MCF 10A (cell line): Measurements from ENCODE around the gene PIGB. TPM values are rescaled to one million over a fixed set of nuclear protein-coding genes. Genes with fewer than 3 reads are reported as not detected.

Source experiments
- Bru-seq: library from RNA; stranded (reverse); fragments of 400-500 nt; gene quantifications from one replicate; lab custom pipeline; 2021; lab: Mats Ljungman, UMichigan
- BruChase-seq, 2 experiments: library from RNA; stranded (reverse); fragments of 400-500 nt; gene quantifications; one replicate each; lab custom pipeline; 2021; lab: Mats Ljungman, UMichigan
- BruUV-seq: library from RNA; stranded (reverse); fragments of 400-500 nt; replicated peaks from 2 replicates; lab custom pipeline; 2021; lab: Mats Ljungman, UMichigan
- CTCF ChIA-PET: fragments of 300-600 bp; sonication (Branson Sonifier 250); formaldehyde crosslinking; extraction: SDS; loops from one replicate; lab custom pipeline; 2021; ENCODE audit warnings: antibody characterized with exemption, inconsistent platforms; lab: Yijun Ruan, JAX
- POLR2A ChIA-PET: fragments of 300-600, 350-650 bp; sonication (Branson Sonifier 250); formaldehyde crosslinking; extraction: SDS; loops from one replicate; lab custom pipeline; 2020; ENCODE audit warnings: antibody characterized with exemption, inconsistent platforms; lab: Yijun Ruan, JAX
- DNase-seq: peaks from one replicate; pipeline ENCODE4 v3.0.0-alpha.2; 2018; ENCODE audit not compliant: unreplicated experiment
- H3K27ac Mint-ChIP-seq: one replicate; pipeline ENCODE4 v1.8.0; 2022; ENCODE audit warnings: mild to moderate bottlenecking, low read depth, mixed read lengths; ENCODE audit not compliant: unreplicated experiment
- H3K27me3 Mint-ChIP-seq: one replicate; pipeline ENCODE4 v1.8.0; 2022; ENCODE audit warnings: mixed read lengths; ENCODE audit not compliant: insufficient read depth, unreplicated experiment
- H3K36me3 Mint-ChIP-seq: one replicate; pipeline ENCODE4 v1.8.0; 2022; ENCODE audit warnings: mild to moderate bottlenecking, moderate library complexity, mixed read lengths; ENCODE audit not compliant: insufficient read depth, unreplicated experiment
- H3K4me1 Mint-ChIP-seq: one replicate; pipeline ENCODE4 v1.8.0; 2022; ENCODE audit warnings: mixed read lengths; ENCODE audit not compliant: insufficient read depth, unreplicated experiment
- H3K4me3 Mint-ChIP-seq: one replicate; pipeline ENCODE4 v1.8.0; 2022; ENCODE audit warnings: mild to moderate bottlenecking, moderate library complexity, mixed read lengths; ENCODE audit not compliant: unreplicated experiment
- H3K9me3 Mint-ChIP-seq: one replicate; pipeline ENCODE4 v1.8.0; 2022; ENCODE audit warnings: mixed read lengths; ENCODE audit not compliant: unreplicated experiment
- intact Hi-C: fragments of 100-400 bp; cut with micrococcal nuclease; formaldehyde crosslinking; loops from 2 replicates; pipeline ENCODE4 v1.14.1; 2022
- long read RNA-seq: library from polyadenylated mRNA; stranded (forward); transcript quantifications from one replicate; pipeline ENCODE4 v2.0.0, GENCODE V29; 2022
- total RNA-seq: library from RNA; stranded (reverse); gene quantifications from 2 replicates; pipeline ENCODE4 v1.2.3, GENCODE V29; 2022
- TF ChIP-seq, protein P1 (sequence below): fragments of 200-600 bp; IDR thresholded peaks from one replicate; pipeline ENCODE4 v1.8.0; 2022; ENCODE audit warnings: antibody characterized with exemption, mild to moderate bottlenecking; ENCODE audit not compliant: unreplicated experiment

The PIGB gene
- total RNA-seq (16.2 and 22.2 TPM in 2 replicates), Bru-seq, nascent RNA (percentile 72 among the genes with signal in this experiment), BruChase-seq, experiment 1, labeled RNA remaining after a 6-hour chase (percentile 64 among the genes with signal in this experiment), BruChase-seq, experiment 2, labeled RNA remaining after a 2-hour chase (percentile 72 among the genes with signal in this experiment)
- long read RNA-seq, transcript PIGB-202 (12 exons, 1,668 nt): major isoform, 39 of 49 reads
- long read RNA-seq, partial matches to known transcripts: 0 of 49 reads
- long read RNA-seq, other reads (novel, unspliced or antisense): 9 of 49 reads

DNA sequence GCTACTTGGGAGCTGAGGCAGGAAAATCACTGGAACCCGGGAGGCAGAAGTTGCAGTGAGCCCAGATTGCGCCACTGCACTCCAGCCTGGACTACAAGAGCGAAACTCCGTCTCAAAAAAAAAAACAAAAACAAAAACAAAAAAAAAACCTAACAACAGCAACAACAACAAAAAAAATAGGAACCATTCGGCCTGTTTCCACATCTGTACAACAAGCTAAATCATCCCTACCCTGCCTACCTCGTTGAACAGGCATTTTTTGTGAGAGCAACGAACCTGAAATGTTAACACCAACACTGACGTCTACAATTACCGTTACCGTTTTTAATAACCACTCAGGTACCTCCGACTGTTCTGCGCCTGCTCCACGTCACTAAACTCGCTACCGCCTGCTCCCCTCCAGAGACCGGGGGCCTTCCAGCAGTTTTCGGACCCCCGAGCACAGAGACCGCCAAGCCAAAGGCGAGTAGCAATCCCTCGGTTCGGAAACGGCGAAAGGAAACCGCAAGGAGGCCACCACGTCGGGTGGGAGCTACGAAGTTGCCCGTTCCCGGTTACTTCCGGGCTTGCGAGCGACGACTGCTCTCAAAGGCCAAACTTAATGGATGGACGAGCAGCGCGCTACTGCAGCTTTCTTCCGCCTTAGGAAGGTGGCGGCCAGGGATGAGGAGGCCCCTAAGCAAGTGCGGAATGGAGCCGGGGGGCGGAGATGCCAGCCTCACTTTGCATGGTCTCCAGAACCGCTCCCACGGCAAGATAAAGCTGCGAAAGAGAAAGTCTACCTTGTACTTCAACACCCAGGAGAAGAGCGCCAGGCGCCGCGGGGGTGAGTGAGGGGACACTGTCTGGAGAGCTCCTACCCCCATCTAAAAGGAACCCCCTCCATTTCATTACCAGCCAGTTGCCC, at the start of gene PIGB, which contains the start of gene PIGBOS1:
Gene PIGB (plus strand): TSS at position 635 of the 907 bp plus-strand sequence. CDS start 29 bp downstream, at position 664.
Gene PIGBOS1 (minus strand): TSS at position 536 of the 907 bp plus-strand sequence. CDS start 1,331 bp downstream, outside the sequence.
- ChIA-PET POLR2A (interaction anchor here (0.6 to 3.3 kb wide), 28 partner anchors 9 to 1411 kb away, joined by 3 to 22 read pairs (median 4); partner anchors contain the start of genes CCPG1, PIERCE2 and RSL24D1), CTCF (interaction anchor here (0.6 to 2.3 kb wide), 12 partner anchors 10 to 640 kb away, joined by 3 to 12 read pairs (median 3); partner anchors contain the start of genes CCPG1 and PIERCE2)
- H3K36me3 Mint-ChIP-seq: peaks cover 18% of the 10 kb centered on the region
- H3K4me3 Mint-ChIP-seq: peak within 1 kb of the TSS; percentile 93
- TF ChIP-seq, protein P1, sequence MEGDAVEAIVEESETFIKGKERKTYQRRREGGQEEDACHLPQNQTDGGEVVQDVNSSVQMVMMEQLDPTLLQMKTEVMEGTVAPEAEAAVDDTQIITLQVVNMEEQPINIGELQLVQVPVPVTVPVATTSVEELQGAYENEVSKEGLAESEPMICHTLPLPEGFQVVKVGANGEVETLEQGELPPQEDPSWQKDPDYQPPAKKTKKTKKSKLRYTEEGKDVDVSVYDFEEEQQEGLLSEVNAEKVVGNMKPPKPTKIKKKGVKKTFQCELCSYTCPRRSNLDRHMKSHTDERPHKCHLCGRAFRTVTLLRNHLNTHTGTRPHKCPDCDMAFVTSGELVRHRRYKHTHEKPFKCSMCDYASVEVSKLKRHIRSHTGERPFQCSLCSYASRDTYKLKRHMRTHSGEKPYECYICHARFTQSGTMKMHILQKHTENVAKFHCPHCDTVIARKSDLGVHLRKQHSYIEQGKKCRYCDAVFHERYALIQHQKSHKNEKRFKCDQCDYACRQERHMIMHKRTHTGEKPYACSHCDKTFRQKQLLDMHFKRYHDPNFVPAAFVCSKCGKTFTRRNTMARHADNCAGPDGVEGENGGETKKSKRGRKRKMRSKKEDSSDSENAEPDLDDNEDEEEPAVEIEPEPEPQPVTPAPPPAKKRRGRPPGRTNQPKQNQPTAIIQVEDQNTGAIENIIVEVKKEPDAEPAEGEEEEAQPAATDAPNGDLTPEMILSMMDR: no peak
- DNase-seq: peak; percentile 86
- no peaks in the 10 kb centered on the region for H3K27me3 Mint-ChIP-seq
- TSS peak; percentile 58 for BruUV-seq
- H3K4me1 Mint-ChIP-seq: peaks cover 15% of the 10 kb centered on the region
- no peaks in the 10 kb centered on the region for H3K9me3 Mint-ChIP-seq
- H3K27ac Mint-ChIP-seq: peak within 1 kb of the TSS; percentile 98
- intact Hi-C loops: loop anchor here (1.0 kb wide), 3 partner anchors 89 to 322 kb away; partner anchors contain the start of genes CCPG1 and PIERCE2

DNA sequence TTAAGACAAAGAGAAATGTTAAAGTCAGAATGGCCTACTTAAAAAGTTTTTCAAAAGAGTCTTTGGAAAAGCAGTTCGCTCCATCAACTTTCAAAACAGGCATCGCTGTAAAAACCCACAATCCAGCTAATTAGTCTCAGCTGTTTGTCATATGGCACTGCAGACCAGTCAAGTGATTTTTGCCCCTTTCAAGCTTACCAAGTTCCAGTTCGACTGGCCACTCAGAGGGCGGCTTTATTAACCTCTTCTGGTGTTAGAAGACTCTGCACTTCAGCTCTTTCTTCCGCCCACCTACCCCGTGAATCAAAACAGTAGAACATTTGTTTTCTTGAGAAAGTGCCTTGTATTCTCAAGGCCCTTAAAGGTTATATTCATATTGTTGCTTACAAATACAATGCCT, 48.7 kb upstream of the PIGB start:
- Mint-ChIP-seq H3K4me3 (no peak overlapping the region), H3K27me3 (no peaks in the 10 kb centered on the region), H3K9me3 (no peaks in the 10 kb centered on the region), H3K36me3 (peaks cover 13% of the 10 kb centered on the region), H3K4me1 (peaks cover 10% of the 10 kb centered on the region), H3K27ac (no peak overlapping the region)
- DNase-seq: no peak
- TF ChIP-seq, protein P1: no peak
- BruUV-seq: no TSS peak
- ChIA-PET POLR2A (no interaction called here), CTCF (interaction anchor here (0.6 to 1.2 kb wide), 2 partner anchors 21 to 170 kb away, joined by 3 to 4 read pairs; no protein-coding TSS in a partner anchor)
- intact Hi-C loops: no loop called here

DNA sequence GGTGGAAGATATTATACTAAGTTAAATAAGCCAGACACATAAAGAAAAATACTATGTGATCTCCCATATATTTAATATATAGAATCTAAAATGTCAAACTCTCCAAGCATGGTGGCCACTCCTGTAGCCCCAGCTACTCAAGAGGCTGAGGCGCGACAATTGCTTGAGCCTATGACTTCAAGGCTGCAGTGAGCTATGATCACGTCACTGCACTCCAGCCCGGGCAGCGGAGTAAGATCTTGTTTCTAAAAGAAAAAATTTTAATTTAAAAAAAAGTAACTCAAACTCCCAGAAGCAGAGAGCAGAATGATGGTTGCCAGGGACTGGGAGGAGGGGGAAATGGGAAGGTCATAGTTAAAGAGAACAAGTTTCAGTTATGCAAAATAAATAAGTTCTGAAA, 42.7 kb upstream of the PIGB start:
- no peaks in the 10 kb centered on the region for H3K27me3 Mint-ChIP-seq
- TF ChIP-seq, protein P1: no peak
- CTCF ChIA-PET: interaction anchor here (0.6 to 1.3 kb wide), 5 partner anchors 12 to 367 kb away, joined by 3 to 4 read pairs (median 3); no protein-coding TSS in a partner anchor
- no peak overlapping the region for H3K27ac Mint-ChIP-seq
- no peak for DNase-seq
- no peak overlapping the region for H3K4me3 Mint-ChIP-seq
- no TSS peak for BruUV-seq
- peaks cover 16% of the 10 kb centered on the region for H3K36me3 Mint-ChIP-seq
- POLR2A ChIA-PET: interaction anchor here (2.3 to 5.2 kb wide), 2 partner anchors 9 to 25 kb away, joined by 7 to 34 read pairs; no protein-coding TSS in a partner anchor
- no peaks in the 10 kb centered on the region for H3K9me3 Mint-ChIP-seq
- intact Hi-C loops: no loop called here
- peaks cover 17% of the 10 kb centered on the region for H3K4me1 Mint-ChIP-seq
